GM18517 (cell line): ENCODE data around the gene STOM.
"Not testable (repeated sequence)": the region's sequence is repeated elsewhere in the genome, so short reads cannot be mapped to it uniquely, and the experiment has no call there.

Experiments used
- ATAC-seq: cut with Tn5 transposase; IDR thresholded peaks from one replicate; pipeline ENCODE4 v1.9.1; 2021; ENCODE audit warnings: mild to moderate bottlenecking, moderate library complexity; ENCODE audit not compliant: unreplicated experiment

Gene STOM

GRCh38 chr9:121302786-121303185, 67.3 kb downstream of the STOM start:
- ATAC-seq: no peak

DNA sequence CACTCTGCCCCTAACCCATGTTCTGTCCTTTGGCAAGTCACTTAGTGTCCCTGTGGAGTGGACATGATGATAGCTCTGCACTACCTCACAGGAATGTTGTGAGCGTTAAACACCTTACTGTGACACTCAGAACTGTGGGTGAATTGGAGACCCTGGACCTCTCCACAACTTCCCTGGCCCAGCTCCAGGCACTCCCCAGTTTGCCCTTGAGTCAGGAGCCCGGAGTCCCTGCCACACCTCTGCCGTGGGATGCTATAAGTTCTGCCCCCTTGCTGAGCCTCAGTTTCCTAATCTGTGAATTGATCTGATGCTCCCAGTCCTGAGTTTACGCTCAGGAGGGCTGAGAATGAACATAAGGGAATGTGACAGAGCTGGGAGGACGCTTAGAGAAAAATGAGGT, 67.7 kb downstream of the STOM start:
- ATAC-seq: no peak

GRCh38 chr9:121301881-121302286, 68.2 kb downstream of the STOM start:
- ATAC-seq: no peak

GRCh38 chr9:121300283-121301119, 69.5 kb downstream of the STOM start:
- ATAC-seq: no peak

GRCh38 chr9:121299467-121300282, 70.4 kb downstream of the STOM start:
- ATAC-seq: no peak

DNA sequence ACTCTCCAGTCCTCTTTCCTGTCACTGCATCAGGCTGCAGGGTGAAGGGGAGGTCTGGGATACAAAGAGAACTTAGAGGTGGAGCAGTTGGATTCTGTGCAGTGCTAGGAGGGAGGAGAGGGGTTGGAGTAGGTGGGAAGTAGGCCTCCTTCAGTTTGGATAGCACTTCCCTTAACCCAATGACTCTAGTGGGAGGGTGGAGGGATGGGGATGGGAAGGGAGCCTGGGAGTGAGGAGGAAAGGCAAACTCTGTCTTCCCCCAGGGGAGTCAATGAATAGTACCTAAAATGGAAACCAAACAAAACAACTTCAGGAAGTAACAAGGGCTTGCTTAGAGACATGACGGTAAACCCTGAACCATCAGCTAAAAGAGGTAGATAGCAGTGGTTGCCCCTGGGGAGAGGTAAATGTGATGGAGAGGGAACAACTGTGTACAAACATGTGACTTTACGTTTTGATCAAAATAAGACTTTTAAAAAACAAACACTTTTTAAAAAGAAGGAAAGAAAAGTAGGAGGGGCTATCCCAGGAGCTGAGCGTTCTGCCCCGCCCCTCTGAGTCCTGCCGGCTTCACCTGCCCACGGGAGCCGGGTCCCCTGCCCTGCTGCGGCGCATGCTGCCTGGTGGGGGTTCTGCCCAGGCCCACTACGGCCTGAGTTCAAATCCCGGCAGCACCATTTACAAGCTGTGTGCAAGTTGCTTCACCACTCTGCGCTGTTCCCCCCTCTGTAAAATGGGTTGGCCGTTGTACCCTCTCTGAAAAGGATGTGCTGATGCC, 71.2 kb downstream of the STOM start:
- ATAC-seq: no peak

DNA sequence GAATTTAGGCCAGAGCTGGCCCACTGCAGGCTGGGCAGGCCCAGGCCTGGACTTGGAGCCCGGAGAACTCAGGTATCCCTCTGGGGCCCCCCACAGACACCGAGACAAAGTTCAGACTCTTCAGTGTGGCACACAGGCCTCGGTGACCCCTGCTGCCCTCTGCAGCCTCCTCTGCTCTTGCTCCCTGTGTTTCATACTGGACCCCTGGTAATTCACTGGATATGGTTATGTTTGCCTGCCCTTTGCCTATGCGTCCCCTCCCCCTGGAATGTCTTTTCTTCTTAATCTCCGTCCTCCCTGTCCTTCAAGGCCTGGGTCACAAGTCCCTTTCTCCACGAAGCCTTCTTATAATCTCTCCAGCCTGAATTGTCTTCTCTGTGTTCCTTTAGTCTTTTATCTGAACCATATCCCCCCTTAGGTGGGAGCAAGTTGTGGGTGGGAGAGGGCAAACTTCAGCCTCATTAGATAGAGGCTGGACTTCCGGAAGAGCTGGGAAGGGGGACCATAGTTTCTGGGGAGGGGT, 72.0 kb downstream of the STOM start:
- no peak for ATAC-seq

- ATAC-seq: no peak
Measured at GRCh38 chr9:121297389-121297788, 72.7 kb downstream of the STOM start.

DNA sequence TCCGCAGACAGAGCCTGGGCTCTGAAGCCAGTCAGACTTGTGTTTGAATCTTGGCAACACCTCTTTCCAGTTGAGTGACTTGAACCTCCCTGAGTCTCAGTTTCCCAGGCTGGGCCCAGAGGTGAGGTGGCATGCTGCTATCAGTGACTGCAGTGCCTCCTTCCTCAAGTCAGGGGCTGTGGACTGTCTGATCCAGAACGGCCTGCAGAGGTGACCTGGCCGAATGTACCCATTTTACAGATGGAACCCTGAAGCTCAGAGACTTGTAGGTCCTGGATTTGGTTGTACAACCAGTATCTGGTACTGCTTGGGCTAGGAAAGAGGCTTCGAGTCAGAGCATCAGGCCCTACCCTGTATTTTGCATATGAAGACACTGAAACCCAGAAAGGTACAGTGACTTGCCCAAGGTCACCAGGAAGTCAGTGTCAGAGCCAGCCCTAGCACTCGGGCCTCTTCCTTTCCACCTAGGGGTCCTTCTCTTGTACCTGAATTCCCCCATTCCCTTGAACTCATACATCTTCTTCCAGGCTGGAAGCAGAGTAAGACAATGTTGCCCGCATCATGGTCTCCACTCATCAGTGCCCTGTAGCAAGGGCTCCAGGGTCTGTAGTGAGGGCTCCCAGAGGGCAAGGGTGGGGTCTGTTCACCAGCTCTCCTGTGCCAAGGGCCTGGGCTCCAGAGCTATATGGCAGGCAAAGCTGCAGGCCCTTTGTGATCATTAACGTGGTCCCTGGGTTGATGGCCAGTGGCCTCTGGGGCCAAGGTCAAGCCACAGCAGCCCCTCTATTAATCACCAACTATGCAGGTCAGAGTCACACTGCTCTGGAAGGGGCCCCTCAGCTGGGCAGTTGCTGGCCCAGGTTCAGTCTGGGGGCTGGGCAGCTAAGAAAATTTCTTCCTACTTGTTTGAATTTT, 73.6 kb downstream of the STOM start:
- ATAC-seq: no peak

GRCh38 chr9:121295662-121296191, 74.3 kb downstream of the STOM start:
- ATAC-seq: no peak

- ATAC-seq: no peak
Measured at GRCh38 chr9:121294866-121295661, 75.0 kb downstream of the STOM start.

DNA sequence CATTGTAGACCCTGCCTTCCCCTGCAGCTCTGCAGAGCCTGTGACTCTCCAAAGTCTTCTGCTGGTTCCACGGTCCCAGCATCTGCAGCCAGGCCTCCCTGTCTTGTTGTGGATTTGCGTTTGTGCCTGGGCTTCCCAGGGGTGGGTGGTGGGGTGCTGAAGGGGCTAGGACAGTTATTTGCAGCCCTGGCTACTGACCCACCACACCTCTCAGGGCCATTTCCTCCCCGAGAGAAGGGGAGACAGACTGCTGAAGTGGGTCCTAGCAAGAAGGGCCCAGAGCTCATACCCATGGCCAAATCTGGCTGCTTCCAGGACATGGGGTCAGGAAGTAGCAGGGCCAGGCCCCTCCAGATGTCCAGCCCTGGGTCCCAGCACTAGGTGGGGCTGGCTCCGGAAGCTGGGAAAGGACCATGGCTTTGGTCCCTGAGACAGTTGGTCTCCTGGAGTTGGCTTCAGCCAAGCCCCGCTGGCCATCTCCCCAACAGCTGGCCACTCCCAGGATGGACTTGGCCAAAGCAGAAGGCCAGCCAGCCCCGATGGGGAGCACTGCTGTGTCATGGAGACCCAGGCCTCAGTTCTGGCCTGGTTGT, 75.8 kb downstream of the STOM start:
- no peak for ATAC-seq

- ATAC-seq: no peak
Measured at GRCh38 chr9:121292801-121293241, 77.2 kb downstream of the STOM start.

GRCh38 chr9:121292051-121292450, 78.0 kb downstream of the STOM start:
- no peak for ATAC-seq

DNA sequence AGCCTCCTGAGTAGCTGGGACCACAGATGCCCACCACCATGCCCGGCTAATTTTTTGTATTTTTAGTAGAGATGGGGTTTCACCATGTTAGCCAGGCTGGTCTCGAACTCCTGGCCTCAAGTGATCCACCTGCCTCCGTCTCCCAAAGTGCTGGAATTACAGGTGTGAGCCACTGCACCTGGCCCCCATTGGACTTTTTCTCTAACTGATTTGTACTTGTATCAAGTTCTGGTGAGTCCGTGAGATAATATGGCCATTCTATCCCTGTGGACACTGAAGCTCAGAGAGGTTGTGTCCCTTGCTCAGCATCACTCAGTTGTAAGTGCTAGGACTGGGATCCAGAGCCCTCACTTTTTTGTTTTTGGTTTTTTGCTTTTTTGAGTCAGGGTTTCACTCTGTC, 78.5 kb downstream of the STOM start:
- not testable (repeated sequence) for ATAC-seq

GRCh38 chr9:121289772-121290370, 80.2 kb downstream of the STOM start:
- ATAC-seq: no peak

- ATAC-seq: no peak
Measured at GRCh38 chr9:121289026-121289771, 80.9 kb downstream of the STOM start.
